Tibial nerve (tissue), 4 donors: Measurements from ENCODE around the gene EIF4E.

Experiments used
- EP300 ChIP-seq, 2 donors: sonication (generic); formaldehyde crosslinking; IDR thresholded peaks; one replicate each; pipeline ENCODE4 v1.6.1; 2017; ENCODE audit warnings: antibody characterized with exemption in 2 of 2, mild to moderate bottlenecking in 1 of 2
- POLR2A ChIP-seq, 2 donors: fragments of 450-650 bp; IDR thresholded peaks; one replicate each; pipeline ENCODE4 v1.6.1; 2017; ENCODE audit warnings: antibody characterized with exemption in 2 of 2, mild to moderate bottlenecking in 2 of 2, moderate library complexity in 2 of 2
- TF ChIP-seq, protein P1 (sequence below), 5 experiments: fragments of 200-600 bp in 3 of 5; fragments of 450-650 bp in 2 of 5; sonication (generic) in 3 of 5; IDR thresholded peaks; one replicate each; pipeline ENCODE4 v1.5.1; 2016 to 2019; ENCODE audit warnings: antibody characterized with exemption in 5 of 5, mild to moderate bottlenecking in 3 of 5, moderate library complexity in 2 of 5

DNA sequence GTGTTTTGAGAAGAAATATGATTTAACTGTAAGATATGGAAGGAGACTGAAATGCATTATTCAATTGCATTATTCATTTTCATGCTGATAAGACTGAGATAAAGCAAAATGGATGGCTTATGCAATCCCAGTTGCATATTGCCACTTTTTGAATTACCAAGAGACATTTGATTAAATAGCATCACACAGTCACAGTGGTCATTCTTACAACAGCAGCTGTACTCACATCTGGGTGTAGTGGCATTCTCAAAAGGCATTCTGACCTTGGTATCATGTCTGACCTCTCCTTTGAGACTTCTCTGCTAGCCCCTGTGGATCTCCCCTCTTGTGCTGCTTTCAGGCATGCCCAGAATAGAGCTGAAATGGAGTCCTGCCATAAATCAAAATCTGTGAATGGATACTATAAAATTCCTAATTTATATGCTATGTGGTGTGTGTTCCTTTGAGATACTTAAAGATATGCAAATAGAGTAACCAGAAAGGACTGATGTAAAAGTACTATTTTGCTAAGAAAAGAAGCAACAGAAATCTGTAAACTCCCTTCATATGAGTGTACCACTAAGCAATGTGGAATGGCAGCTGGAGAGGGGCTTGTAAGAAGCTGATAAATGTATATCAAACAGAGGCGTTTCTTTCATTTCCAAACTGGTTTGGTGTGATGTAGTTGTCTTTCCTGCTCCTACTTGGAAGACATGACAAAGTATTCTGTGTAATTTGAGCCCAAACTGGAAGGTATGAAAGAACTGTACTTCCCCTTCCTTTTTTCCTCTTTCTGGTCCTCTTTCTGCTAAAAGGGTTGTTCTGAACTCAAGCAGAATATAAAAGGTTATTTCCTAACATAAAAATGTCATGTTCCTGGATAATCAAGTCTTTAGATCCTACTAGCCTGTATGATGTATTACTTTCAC is 41.2 kb upstream of the EIF4E start:
- TF ChIP-seq, protein P1, sequence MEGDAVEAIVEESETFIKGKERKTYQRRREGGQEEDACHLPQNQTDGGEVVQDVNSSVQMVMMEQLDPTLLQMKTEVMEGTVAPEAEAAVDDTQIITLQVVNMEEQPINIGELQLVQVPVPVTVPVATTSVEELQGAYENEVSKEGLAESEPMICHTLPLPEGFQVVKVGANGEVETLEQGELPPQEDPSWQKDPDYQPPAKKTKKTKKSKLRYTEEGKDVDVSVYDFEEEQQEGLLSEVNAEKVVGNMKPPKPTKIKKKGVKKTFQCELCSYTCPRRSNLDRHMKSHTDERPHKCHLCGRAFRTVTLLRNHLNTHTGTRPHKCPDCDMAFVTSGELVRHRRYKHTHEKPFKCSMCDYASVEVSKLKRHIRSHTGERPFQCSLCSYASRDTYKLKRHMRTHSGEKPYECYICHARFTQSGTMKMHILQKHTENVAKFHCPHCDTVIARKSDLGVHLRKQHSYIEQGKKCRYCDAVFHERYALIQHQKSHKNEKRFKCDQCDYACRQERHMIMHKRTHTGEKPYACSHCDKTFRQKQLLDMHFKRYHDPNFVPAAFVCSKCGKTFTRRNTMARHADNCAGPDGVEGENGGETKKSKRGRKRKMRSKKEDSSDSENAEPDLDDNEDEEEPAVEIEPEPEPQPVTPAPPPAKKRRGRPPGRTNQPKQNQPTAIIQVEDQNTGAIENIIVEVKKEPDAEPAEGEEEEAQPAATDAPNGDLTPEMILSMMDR (IDR thresholded peaks at IDR 0.05), result no peak
- TF ChIP-seq POLR2A (IDR thresholded peaks at IDR 0.05) (no peak), EP300 (IDR thresholded peaks at IDR 0.05) (no peak)
